ENCODE results near the gene IRX1. TPM values are rescaled to one million over a fixed set of nuclear protein-coding genes. Genes with fewer than 3 reads are reported as not detected.

The IRX1 gene
- total and polyA plus RNA-seq, 2 of the 8 experiments (the other 6 are each of a cell fraction or from before 2014, with no cell fraction given) = 2.6 to 3.9 TPM

DNA sequence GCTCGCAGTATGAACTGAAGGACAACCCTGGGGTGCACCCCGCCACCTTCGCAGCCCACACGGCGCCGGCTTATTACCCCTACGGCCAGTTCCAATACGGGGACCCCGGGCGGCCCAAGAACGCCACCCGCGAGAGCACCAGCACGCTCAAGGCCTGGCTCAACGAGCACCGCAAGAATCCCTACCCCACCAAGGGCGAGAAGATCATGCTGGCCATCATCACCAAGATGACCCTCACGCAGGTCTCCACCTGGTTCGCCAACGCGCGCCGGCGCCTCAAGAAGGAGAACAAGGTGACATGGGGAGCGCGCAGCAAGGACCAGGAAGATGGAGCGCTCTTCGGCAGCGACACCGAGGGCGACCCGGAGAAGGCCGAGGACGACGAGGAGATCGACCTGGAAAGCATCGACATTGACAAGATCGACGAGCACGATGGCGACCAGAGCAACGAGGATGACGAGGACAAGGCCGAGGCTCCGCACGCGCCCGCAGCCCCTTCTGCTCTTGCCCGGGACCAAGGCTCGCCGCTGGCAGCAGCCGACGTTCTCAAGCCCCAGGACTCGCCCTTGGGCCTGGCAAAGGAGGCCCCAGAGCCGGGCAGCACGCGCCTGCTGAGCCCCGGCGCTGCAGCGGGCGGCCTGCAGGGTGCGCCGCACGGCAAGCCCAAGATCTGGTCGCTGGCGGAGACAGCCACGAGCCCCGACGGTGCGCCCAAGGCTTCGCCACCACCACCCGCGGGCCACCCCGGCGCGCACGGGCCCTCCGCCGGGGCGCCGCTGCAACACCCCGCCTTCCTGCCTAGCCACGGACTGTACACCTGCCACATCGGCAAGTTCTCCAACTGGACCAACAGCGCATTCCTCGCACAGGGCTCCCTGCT lies 3.8 kb downstream of the IRX1 start:
- WGBS, 2 experiments (ENCODE audit: extremely low coverage in 1 of 2, insufficient coverage in 1 of 2, insufficient read length in 1 of 2, insufficient replicate concordance in 2 of 2, low coverage in 1 of 2, low lambda C conversion rate in 2 of 2, missing lambda C conversion rate in 1 of 2) = 3% methylated on average over 66 of the region's 86 CpGs; no CpG with 5 or more reads in 1 of the 2 experiments
- H3K36me3 ChIP-seq (ENCODE audit: control insufficient read depth in 2 of 4, insufficient read depth in 4 of 4, low read length in 3 of 4) = peaks cover 0 to 3% (median 0%) of the 10 kb centered on the region in 4 experiments; a peak in 2 of 8 replicates
- DNase-seq (ENCODE audit: low read depth in 1 of 2, low spot score in 2 of 2) = peak in 1 of 2 experiments; percentile 85
- no peaks in the 10 kb centered on the region; a peak in 1 of 4 replicates for H3K9me3 ChIP-seq (ENCODE audit: insufficient read depth in 2 of 2, low read depth in 1 of 2, low read length in 1 of 2)
- H2AFZ ChIP-seq (ENCODE audit: low read length) = no peak overlapping the region; the same call in 1 of the 2 replicates
- H4K91ac ChIP-seq (replicated peaks; ENCODE audit: insufficient read length, low read length) = peak overlapping the region; percentile 84
- ChIA-PET CTCF (ENCODE audit: partially characterized antibody) (interaction anchor here (0.8 to 1.2 kb wide), 4 partner anchors 9 to 696 kb away, joined by 3 to 4 read pairs (median 4); no protein-coding TSS in a partner anchor), POLR2A (ENCODE audit: partially characterized antibody) (no interaction called here)
- no peak overlapping the region for H3K14ac ChIP-seq (ENCODE audit: insufficient read length)
- 0 out of 2 replicates have a peak overlapping the region, but pooled peaks have one; percentile 43 for H2BK20ac ChIP-seq (ENCODE audit: low read length)
- no peak overlapping the region for H3K56ac ChIP-seq (replicated peaks; ENCODE audit: insufficient read length, low read depth, low read length)
- H4K5ac ChIP-seq (ENCODE audit: insufficient read length, low read depth, low read length) = peak overlapping the region; percentile 10
- peak overlapping the region; percentile 35 to 69 (median 52) for H3K4me3 ChIP-seq (ENCODE audit: extremely low read depth in 1 of 4, insufficient read depth in 2 of 4, low read depth in 3 of 4, low read length in 4 of 4)
- H3K79me2 ChIP-seq (ENCODE audit: control insufficient read depth in 1 of 2, insufficient read depth in 2 of 2, low read length in 2 of 2) = 0 out of 4 replicates have a peak, but pooled peaks cover 0 to 6% of the 10 kb centered on the region in 2 experiments
- H3K27me3 ChIP-seq (replicated peaks in 1 of 4; ENCODE audit: control insufficient read depth in 3 of 4, extremely low read depth in 1 of 4, insufficient read depth in 3 of 4, low read length in 3 of 4) = peaks cover 77 to 94% (median 86%) of the 10 kb centered on the region in 4 experiments
- H3K23me2 ChIP-seq (ENCODE audit: low read depth, low read length) = peaks cover 28% of the 10 kb centered on the region; the same call in 1 of the 2 replicates
- no peaks in the 10 kb centered on the region for H3K79me1 ChIP-seq (ENCODE audit: low read depth, low read length)
- peak overlapping the region; percentile 78 for H3K18ac ChIP-seq (ENCODE audit: extremely low read depth, low read length)
- H4K8ac ChIP-seq (ENCODE audit: extremely low read depth, insufficient read depth, low read length) = peak overlapping the region; percentile 82
- peaks cover 9 to 12% of the 10 kb centered on the region in 2 experiments for H4K20me1 ChIP-seq (replicated peaks in 1 of 2; ENCODE audit: control insufficient read depth in 1 of 2, insufficient read depth in 2 of 2, low read length in 2 of 2)
- FAIRE-seq = no peak
- H3K4ac ChIP-seq (replicated peaks; ENCODE audit: insufficient read length, low read depth, low read length) = no peak overlapping the region
- H3K27ac ChIP-seq (ENCODE audit: low read depth, low read length) = no peak overlapping the region
- peak overlapping the region; percentile 81 for H3K4me2 ChIP-seq (ENCODE audit: insufficient read depth in 1 of 2, low read depth in 2 of 2, low read length in 2 of 2)
- peaks cover 0 to 34% (median 16%) of the 10 kb centered on the region in 4 experiments; a peak in 6 of 7 replicates for H3K4me1 ChIP-seq (replicated peaks in 1 of 4; ENCODE audit: control insufficient read depth in 3 of 4, insufficient read depth in 4 of 4, low read length in 3 of 4)
- H2BK5ac ChIP-seq (ENCODE audit: low read depth, low read length) = peak overlapping the region; percentile 26; the same call in 1 of the 2 replicates
- H2BK120ac ChIP-seq (replicated peaks; ENCODE audit: low read depth, low read length) = peak overlapping the region; percentile 43
- H2BK12ac ChIP-seq (ENCODE audit: low read depth, low read length) = peak overlapping the region; percentile 97
- no peak overlapping the region for H2AK5ac ChIP-seq (ENCODE audit: low read depth, low read length)
- no peak overlapping the region for H3K23ac ChIP-seq (ENCODE audit: insufficient read length)
- H3K9ac ChIP-seq (replicated peaks in 1 of 4; ENCODE audit: extremely low read depth in 1 of 4, low read depth in 3 of 4, low read length in 3 of 4) = no peak overlapping the region
- H2BK15ac ChIP-seq (ENCODE audit: low read length) = 0 out of 2 replicates have a peak overlapping the region, but pooled peaks have one; percentile 61
- TF ChIP-seq CREB1 (IDR thresholded peaks at IDR 0.05) (peak; percentile 39; the same call in 1 of the 2 replicates), KDM4A (IDR thresholded peaks at IDR 0.05; ENCODE audit: low read depth, low read length, severe bottlenecking) (peak; percentile 81), CTCF (IDR thresholded peaks at IDR 0.05; ENCODE audit: control extremely low read depth in 1 of 3, insufficient read depth in 1 of 3, low read depth in 1 of 3, low read length in 3 of 3) (peak in 2 of 3 experiments; percentile 54 to 56; a peak in 3 of 4 replicates), YY1 (IDR thresholded peaks at IDR 0.05; ENCODE audit: low read depth, low read length) (0 out of 2 replicates have a peak, but pooled peaks have one; percentile 15), KDM1A (IDR thresholded peaks at IDR 0.05; ENCODE audit: borderline replicate concordance, low read length) (0 out of 2 replicates have a peak, but pooled peaks have one; percentile 10), RAD21 (IDR thresholded peaks at IDR 0.05 in 1 of 2, conservative IDR thresholded peaks at IDR 0.05 in 1 of 2; ENCODE audit: low read depth in 2 of 2, low read length in 2 of 2) (peak; percentile 63 to 78)
- TF ChIP-seq, protein P1, sequence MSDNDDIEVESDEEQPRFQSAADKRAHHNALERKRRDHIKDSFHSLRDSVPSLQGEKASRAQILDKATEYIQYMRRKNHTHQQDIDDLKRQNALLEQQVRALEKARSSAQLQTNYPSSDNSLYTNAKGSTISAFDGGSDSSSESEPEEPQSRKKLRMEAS (IDR thresholded peaks at IDR 0.05) = peak; percentile 91
